ENCODE results near the gene ANAPC10.

DNA sequence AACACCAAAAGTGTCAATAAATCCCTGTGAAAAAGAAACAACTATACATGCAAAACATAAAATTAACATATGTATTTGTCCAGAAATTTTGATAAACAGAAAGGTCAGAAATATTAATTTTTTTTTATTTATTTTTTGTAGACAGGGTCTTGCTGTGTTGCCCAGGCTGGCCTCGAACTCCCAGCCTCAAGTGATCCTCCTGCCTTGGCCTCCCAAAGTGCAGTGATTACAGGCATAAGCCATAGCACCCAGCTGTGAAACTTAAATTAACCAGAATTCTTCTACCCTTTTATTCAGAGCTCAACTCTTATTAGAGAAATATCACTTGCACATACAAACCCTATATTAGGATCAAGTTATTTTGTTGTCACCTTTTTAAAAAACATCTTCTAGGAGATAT lies 16.2 kb downstream of the ANAPC10 start:
- TF ChIP-seq POLR2A (IDR thresholded peaks at IDR 0.05) (no peak), POLR2AphosphoS5 (IDR thresholded peaks at IDR 0.05) (no peak)
- TF ChIP-seq, protein P1, sequence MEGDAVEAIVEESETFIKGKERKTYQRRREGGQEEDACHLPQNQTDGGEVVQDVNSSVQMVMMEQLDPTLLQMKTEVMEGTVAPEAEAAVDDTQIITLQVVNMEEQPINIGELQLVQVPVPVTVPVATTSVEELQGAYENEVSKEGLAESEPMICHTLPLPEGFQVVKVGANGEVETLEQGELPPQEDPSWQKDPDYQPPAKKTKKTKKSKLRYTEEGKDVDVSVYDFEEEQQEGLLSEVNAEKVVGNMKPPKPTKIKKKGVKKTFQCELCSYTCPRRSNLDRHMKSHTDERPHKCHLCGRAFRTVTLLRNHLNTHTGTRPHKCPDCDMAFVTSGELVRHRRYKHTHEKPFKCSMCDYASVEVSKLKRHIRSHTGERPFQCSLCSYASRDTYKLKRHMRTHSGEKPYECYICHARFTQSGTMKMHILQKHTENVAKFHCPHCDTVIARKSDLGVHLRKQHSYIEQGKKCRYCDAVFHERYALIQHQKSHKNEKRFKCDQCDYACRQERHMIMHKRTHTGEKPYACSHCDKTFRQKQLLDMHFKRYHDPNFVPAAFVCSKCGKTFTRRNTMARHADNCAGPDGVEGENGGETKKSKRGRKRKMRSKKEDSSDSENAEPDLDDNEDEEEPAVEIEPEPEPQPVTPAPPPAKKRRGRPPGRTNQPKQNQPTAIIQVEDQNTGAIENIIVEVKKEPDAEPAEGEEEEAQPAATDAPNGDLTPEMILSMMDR (IDR thresholded peaks at IDR 0.05): no peak
